SK-N-SH treated with all-trans-retinoic acid at 6 μM for 48 hours (cell line): ENCODE results near the gene TAF5L.

Experiments
- ATAC-seq: fragments of 200-7000 bp; cut with Tn5 transposase; 3 replicates; pipeline ENCODE4 v1.9.1; 2020; ENCODE audit warnings: mild to moderate bottlenecking, moderate library complexity
- ARNTL ChIP-seq: fragments of 450-650 bp; formaldehyde crosslinking; IDR thresholded peaks from 2 replicates; pipeline ENCODE4 v1.5.0; 2020; ENCODE audit warnings: low read depth, mild to moderate bottlenecking, moderate library complexity, borderline replicate concordance
- BACH2 ChIP-seq: fragments of 250-450 bp; sonication (Bioruptor Pico); IDR thresholded peaks from 2 replicates; pipeline ENCODE4 v1.9.0; 2021; ENCODE audit warnings: mild to moderate bottlenecking, borderline replicate concordance
- CSDC2 ChIP-seq: fragments of 250-450 bp; sonication (Bioruptor Pico); IDR thresholded peaks from 2 replicates; pipeline ENCODE4 v1.5.0; 2020; ENCODE audit warnings: mild to moderate bottlenecking, moderate library complexity
- ESRRG ChIP-seq: fragments of 250-450 bp; sonication (Bioruptor Pico); IDR thresholded peaks from 2 replicates; pipeline ENCODE4 v1.6.1; 2021; ENCODE audit warnings: mild to moderate bottlenecking
- GLIS3 ChIP-seq: fragments of 250-450 bp; sonication (Bioruptor Pico); IDR thresholded peaks from 2 replicates; pipeline ENCODE4 v1.5.0; 2020; ENCODE audit warnings: mild to moderate bottlenecking, moderate library complexity
- ISL1 ChIP-seq: fragments of 250-450 bp; sonication (Bioruptor Pico); IDR thresholded peaks from 2 replicates; pipeline ENCODE4 v2.1.2; 2022; ENCODE audit warnings: mild to moderate bottlenecking, moderate library complexity
- OSR1 ChIP-seq: fragments of 250-450 bp; sonication (Bioruptor Pico); IDR thresholded peaks from 2 replicates; pipeline ENCODE4 v1.8.0; 2022; ENCODE audit warnings: moderate library complexity, mild to moderate bottlenecking, inconsistent platforms
- POU6F1 ChIP-seq: fragments of 250-450 bp; sonication (Bioruptor Pico); IDR thresholded peaks from 2 replicates; pipeline ENCODE4 v1.8.0; 2021; ENCODE audit warnings: low read depth, mild to moderate bottlenecking, moderate library complexity, borderline replicate concordance
- PPARA ChIP-seq: fragments of 250-450 bp; sonication (Bioruptor Pico); IDR thresholded peaks from 2 replicates; pipeline ENCODE4 v1.5.0; 2020; ENCODE audit warnings: mild to moderate bottlenecking, borderline replicate concordance
- RARB ChIP-seq: fragments of 250-450 bp; sonication (Bioruptor Pico); IDR thresholded peaks from 2 replicates; pipeline ENCODE4 v1.8.0; 2021; ENCODE audit warnings: mild to moderate bottlenecking, moderate library complexity
- SNAI2 ChIP-seq: fragments of 250-450 bp; sonication (Bioruptor Pico); IDR thresholded peaks from 2 replicates; pipeline ENCODE4 v1.5.0; 2020; ENCODE audit warnings: mild to moderate bottlenecking, moderate library complexity
- TCF4 ChIP-seq: fragments of 250-450 bp; sonication (Bioruptor Pico); IDR thresholded peaks from 2 replicates; pipeline ENCODE4 v1.8.0; 2021; ENCODE audit warnings: mild to moderate bottlenecking, moderate library complexity, borderline replicate concordance
- TOX ChIP-seq: fragments of 250-450 bp; sonication (Bioruptor Pico); IDR thresholded peaks from 2 replicates; pipeline ENCODE4 v1.8.0; 2021; ENCODE audit warnings: mild to moderate bottlenecking, moderate library complexity, borderline replicate concordance
- ZC3H10 ChIP-seq: fragments of 250-450 bp; sonication (Bioruptor Pico); IDR thresholded peaks from 2 replicates; pipeline ENCODE4 v1.5.1; 2021; ENCODE audit warnings: mild to moderate bottlenecking, moderate library complexity
- ZFP3 ChIP-seq: fragments of 250-450 bp; sonication (Bioruptor Pico); IDR thresholded peaks from 2 replicates; pipeline ENCODE4 v1.5.0; 2020; ENCODE audit warnings: mild to moderate bottlenecking, moderate library complexity
- ZFP30 ChIP-seq: fragments of 450-650 bp; formaldehyde crosslinking; IDR thresholded peaks from 2 replicates; pipeline ENCODE4 v1.5.0; 2022; ENCODE audit warnings: mild to moderate bottlenecking, moderate library complexity
- ZNF565 ChIP-seq: fragments of 450-650 bp; formaldehyde crosslinking; conservative IDR thresholded peaks from 2 replicates; pipeline ENCODE4 v1.5.0; 2020; ENCODE audit warnings: low read depth, mild to moderate bottlenecking, moderate library complexity
- ZNF70 ChIP-seq: fragments of 450-650 bp; formaldehyde crosslinking; IDR thresholded peaks from 2 replicates; pipeline ENCODE4 v1.5.0; 2020; ENCODE audit warnings: mild to moderate bottlenecking, moderate library complexity
- TF ChIP-seq, protein P1 (sequence below): fragments of 250-450 bp; sonication (Bioruptor Pico); IDR thresholded peaks from 2 replicates; pipeline ENCODE4 v1.5.1; 2021; ENCODE audit warnings: mild to moderate bottlenecking, moderate library complexity
- TF ChIP-seq, protein P2 (sequence below): fragments of 250-450 bp; sonication (Bioruptor Pico); IDR thresholded peaks from 2 replicates; pipeline ENCODE4 v1.5.1; 2020; ENCODE audit warnings: low read depth, mild to moderate bottlenecking, moderate library complexity
- TF ChIP-seq, protein P3 (sequence below): fragments of 250-450 bp; sonication (Bioruptor Pico); IDR thresholded peaks from 2 replicates; pipeline ENCODE4 v1.5.0; 2020; ENCODE audit warnings: mild to moderate bottlenecking, moderate library complexity
- TF ChIP-seq, protein P4 (sequence below): fragments of 250-450 bp; sonication (Bioruptor Pico); IDR thresholded peaks from 2 replicates; pipeline ENCODE4 v1.8.0; 2020; ENCODE audit warnings: mild to moderate bottlenecking, moderate library complexity, borderline replicate concordance

The TAF5L gene

GRCh38 chr1:229620876-229621275 lies 5.0 kb downstream of the TAF5L start:
- no peak for TF ChIP-seq ZFP3 (CRISPR knock-in tag)
- TF ChIP-seq RARB (CRISPR knock-in tag) = no peak
- TF ChIP-seq ESRRG (CRISPR knock-in tag) = no peak
- TF ChIP-seq, protein P1, sequence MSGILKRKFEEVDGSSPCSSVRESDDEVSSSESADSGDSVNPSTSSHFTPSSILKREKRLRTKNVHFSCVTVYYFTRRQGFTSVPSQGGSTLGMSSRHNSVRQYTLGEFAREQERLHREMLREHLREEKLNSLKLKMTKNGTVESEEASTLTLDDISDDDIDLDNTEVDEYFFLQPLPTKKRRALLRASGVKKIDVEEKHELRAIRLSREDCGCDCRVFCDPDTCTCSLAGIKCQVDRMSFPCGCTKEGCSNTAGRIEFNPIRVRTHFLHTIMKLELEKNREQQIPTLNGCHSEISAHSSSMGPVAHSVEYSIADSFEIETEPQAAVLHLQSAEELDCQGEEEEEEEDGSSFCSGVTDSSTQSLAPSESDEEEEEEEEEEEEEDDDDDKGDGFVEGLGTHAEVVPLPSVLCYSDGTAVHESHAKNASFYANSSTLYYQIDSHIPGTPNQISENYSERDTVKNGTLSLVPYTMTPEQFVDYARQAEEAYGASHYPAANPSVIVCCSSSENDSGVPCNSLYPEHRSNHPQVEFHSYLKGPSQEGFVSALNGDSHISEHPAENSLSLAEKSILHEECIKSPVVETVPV = no peak
- no peak for TF ChIP-seq ZFP30 (CRISPR knock-in tag)
- no peak for TF ChIP-seq CSDC2 (CRISPR knock-in tag)
- no peak for TF ChIP-seq TCF4
- TF ChIP-seq GLIS3 = no peak
- TF ChIP-seq PPARA (CRISPR knock-in tag) = no peak
- TF ChIP-seq POU6F1 = no peak
- TF ChIP-seq ZNF70 (CRISPR knock-in tag) = no peak
- no peak for TF ChIP-seq ISL1 (CRISPR knock-in tag)
- no peak for TF ChIP-seq ZC3H10 (CRISPR knock-in tag)
- no peak for TF ChIP-seq ZNF565 (CRISPR knock-in tag)
- TF ChIP-seq OSR1 (CRISPR knock-in tag) = no peak
- no peak for ATAC-seq

GRCh38 chr1:229619614-229620013 lies 6.3 kb downstream of the TAF5L start:
- no peak for TF ChIP-seq ZFP3 (CRISPR knock-in tag)
- no peak for TF ChIP-seq OSR1 (CRISPR knock-in tag)
- no peak for TF ChIP-seq ZFP30 (CRISPR knock-in tag)
- TF ChIP-seq CSDC2 (CRISPR knock-in tag) = no peak
- no peak for TF ChIP-seq RARB (CRISPR knock-in tag)
- TF ChIP-seq, protein P2, sequence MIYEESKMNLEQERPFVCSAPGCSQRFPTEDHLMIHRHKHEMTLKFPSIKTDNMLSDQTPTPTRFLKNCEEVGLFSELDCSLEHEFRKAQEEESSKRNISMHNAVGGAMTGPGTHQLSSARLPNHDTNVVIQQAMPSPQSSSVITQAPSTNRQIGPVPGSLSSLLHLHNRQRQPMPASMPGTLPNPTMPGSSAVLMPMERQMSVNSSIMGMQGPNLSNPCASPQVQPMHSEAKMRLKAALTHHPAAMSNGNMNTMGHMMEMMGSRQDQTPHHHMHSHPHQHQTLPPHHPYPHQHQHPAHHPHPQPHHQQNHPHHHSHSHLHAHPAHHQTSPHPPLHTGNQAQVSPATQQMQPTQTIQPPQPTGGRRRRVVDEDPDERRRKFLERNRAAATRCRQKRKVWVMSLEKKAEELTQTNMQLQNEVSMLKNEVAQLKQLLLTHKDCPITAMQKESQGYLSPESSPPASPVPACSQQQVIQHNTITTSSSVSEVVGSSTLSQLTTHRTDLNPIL (CRISPR knock-in tag) = no peak
- no peak for TF ChIP-seq POU6F1
- TF ChIP-seq, protein P3, sequence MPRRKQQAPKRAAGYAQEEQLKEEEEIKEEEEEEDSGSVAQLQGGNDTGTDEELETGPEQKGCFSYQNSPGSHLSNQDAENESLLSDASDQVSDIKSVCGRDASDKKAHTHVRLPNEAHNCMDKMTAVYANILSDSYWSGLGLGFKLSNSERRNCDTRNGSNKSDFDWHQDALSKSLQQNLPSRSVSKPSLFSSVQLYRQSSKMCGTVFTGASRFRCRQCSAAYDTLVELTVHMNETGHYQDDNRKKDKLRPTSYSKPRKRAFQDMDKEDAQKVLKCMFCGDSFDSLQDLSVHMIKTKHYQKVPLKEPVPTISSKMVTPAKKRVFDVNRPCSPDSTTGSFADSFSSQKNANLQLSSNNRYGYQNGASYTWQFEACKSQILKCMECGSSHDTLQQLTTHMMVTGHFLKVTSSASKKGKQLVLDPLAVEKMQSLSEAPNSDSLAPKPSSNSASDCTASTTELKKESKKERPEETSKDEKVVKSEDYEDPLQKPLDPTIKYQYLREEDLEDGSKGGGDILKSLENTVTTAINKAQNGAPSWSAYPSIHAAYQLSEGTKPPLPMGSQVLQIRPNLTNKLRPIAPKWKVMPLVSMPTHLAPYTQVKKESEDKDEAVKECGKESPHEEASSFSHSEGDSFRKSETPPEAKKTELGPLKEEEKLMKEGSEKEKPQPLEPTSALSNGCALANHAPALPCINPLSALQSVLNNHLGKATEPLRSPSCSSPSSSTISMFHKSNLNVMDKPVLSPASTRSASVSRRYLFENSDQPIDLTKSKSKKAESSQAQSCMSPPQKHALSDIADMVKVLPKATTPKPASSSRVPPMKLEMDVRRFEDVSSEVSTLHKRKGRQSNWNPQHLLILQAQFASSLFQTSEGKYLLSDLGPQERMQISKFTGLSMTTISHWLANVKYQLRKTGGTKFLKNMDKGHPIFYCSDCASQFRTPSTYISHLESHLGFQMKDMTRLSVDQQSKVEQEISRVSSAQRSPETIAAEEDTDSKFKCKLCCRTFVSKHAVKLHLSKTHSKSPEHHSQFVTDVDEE (CRISPR knock-in tag) = no peak
- no peak for TF ChIP-seq ESRRG (CRISPR knock-in tag)
- TF ChIP-seq, protein P4, sequence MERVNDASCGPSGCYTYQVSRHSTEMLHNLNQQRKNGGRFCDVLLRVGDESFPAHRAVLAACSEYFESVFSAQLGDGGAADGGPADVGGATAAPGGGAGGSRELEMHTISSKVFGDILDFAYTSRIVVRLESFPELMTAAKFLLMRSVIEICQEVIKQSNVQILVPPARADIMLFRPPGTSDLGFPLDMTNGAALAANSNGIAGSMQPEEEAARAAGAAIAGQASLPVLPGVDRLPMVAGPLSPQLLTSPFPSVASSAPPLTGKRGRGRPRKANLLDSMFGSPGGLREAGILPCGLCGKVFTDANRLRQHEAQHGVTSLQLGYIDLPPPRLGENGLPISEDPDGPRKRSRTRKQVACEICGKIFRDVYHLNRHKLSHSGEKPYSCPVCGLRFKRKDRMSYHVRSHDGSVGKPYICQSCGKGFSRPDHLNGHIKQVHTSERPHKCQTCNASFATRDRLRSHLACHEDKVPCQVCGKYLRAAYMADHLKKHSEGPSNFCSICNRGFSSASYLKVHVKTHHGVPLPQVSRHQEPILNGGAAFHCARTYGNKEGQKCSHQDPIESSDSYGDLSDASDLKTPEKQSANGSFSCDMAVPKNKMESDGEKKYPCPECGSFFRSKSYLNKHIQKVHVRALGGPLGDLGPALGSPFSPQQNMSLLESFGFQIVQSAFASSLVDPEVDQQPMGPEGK (CRISPR knock-in tag) = no peak
- TF ChIP-seq SNAI2 (CRISPR knock-in tag) = no peak
- no peak for TF ChIP-seq TOX
- no peak for TF ChIP-seq ZNF565 (CRISPR knock-in tag)
- TF ChIP-seq ZNF70 (CRISPR knock-in tag) = no peak

GRCh38 chr1:229619002-229619401 lies 6.9 kb downstream of the TAF5L start:
- no peak for ATAC-seq
- TF ChIP-seq ZC3H10 (CRISPR knock-in tag) = no peak
- no peak for TF ChIP-seq BACH2 (CRISPR knock-in tag)
- no peak for TF ChIP-seq ZFP30 (CRISPR knock-in tag)
- TF ChIP-seq TOX = no peak
- TF ChIP-seq ZNF70 (CRISPR knock-in tag) = no peak
- TF ChIP-seq, protein P2 (CRISPR knock-in tag) = no peak
- no peak for TF ChIP-seq ZFP3 (CRISPR knock-in tag)
- no peak for TF ChIP-seq ISL1 (CRISPR knock-in tag)
- TF ChIP-seq ARNTL (CRISPR knock-in tag) = no peak
- TF ChIP-seq, protein P3 (CRISPR knock-in tag) = no peak
- TF ChIP-seq PPARA (CRISPR knock-in tag) = no peak
- no peak for TF ChIP-seq GLIS3
- no peak for TF ChIP-seq OSR1 (CRISPR knock-in tag)
- TF ChIP-seq ZNF565 (CRISPR knock-in tag) = no peak

More at GRCh38 chr1:229619614-229620013, 6.3 kb downstream of the TAF5L start:
- ATAC-seq = no peak
